SK-N-SH (cell line): ENCODE results near the gene HIGD2B. TPM values are rescaled to one million over a fixed set of nuclear protein-coding genes. Genes with fewer than 3 reads are reported as not detected.
"Not testable (repeated sequence)": the region's sequence is repeated elsewhere in the genome, so short reads cannot be mapped to it uniquely, and the experiment has no call there.

ENCODE experiments used
- CTCF ChIA-PET: fragments of 300-600, 350-600 bp; formaldehyde crosslinking; extraction: SDS; loops from one replicate; lab custom pipeline; 2021; lab: Yijun Ruan, JAX
- POLR2A ChIA-PET: fragments of 350-600 bp; sonication (Branson Sonifier 250); formaldehyde crosslinking; extraction: SDS; loops from one replicate; lab custom pipeline; 2020; ENCODE audit warnings: antibody characterized with exemption, inconsistent platforms; lab: Yijun Ruan, JAX
- DNase-seq: peaks from one replicate; pipeline ENCODE4 v3.0.0; 2012
- H2AFZ ChIP-seq: fragments of 200-600 bp; sonication (generic); 2 replicates; pipeline ENCODE4 v1.8.1; 2016; ENCODE audit warnings: antibody characterized with exemption, mild to moderate bottlenecking, low read depth
- H3F3A ChIP-seq: fragments of 200-600 bp; sonication (generic); replicated peaks from 2 replicates; pipeline ENCODE3; 2016; ENCODE audit warnings: antibody characterized with exemption, mild to moderate bottlenecking; ENCODE audit not compliant: insufficient read depth
- H3K27ac ChIP-seq, 2 experiments: fragments of 200-500 bp in 1 of 2; fragments of 200-600 bp in 1 of 2; sonication (Bioruptor generic) in 1 of 2; sonication (generic), shearing (Covaris generic) in 1 of 2; 2 replicates each; pipeline versions ENCODE4 v1.5.1 to v1.6.1; 2014 to 2016; ENCODE audit warnings: low read depth in 2 of 2, inconsistent platforms in 1 of 2, low read length in 1 of 2, mild to moderate bottlenecking in 1 of 2, mixed read lengths in 1 of 2
- H3K27me3 ChIP-seq: fragments of 200-600 bp; sonication (generic), shearing (Covaris generic); 2 replicates; pipeline ENCODE4 v1.6.1; 2016; ENCODE audit warnings: mixed run types; ENCODE audit not compliant: insufficient read depth
- H3K36me3 ChIP-seq, 2 experiments: fragments of 200-500 bp in 1 of 2; fragments of 200-600 bp in 1 of 2; sonication (Bioruptor generic) in 1 of 2; sonication (generic) in 1 of 2; replicated peaks in 1 of 2; 2 replicates each; pipeline versions ENCODE3 to v1.5.1; 2014 to 2016; ENCODE audit warnings: low read length in 1 of 2, mild to moderate bottlenecking in 1 of 2; ENCODE audit not compliant: insufficient read depth in 2 of 2, control insufficient read depth in 1 of 2
- H3K4me1 ChIP-seq, 2 experiments: fragments of 200-500 bp in 1 of 2; fragments of 200-600 bp in 1 of 2; sonication (Bioruptor generic) in 1 of 2; sonication (generic), shearing (Covaris generic) in 1 of 2; 2 replicates each; pipeline versions ENCODE4 v1.5.1 to v1.6.1; 2014 to 2016; ENCODE audit warnings: low read depth in 1 of 2, low read length in 1 of 2, mixed run types in 1 of 2; ENCODE audit not compliant: insufficient read depth in 2 of 2, control insufficient read depth in 1 of 2
- H3K4me2 ChIP-seq: fragments of 200-600 bp; sonication (generic), shearing (Covaris generic); 2 replicates; pipeline ENCODE4 v1.6.1; 2017; ENCODE audit warnings: mixed run types
- H3K4me3 ChIP-seq, 2 experiments: fragments of 200-500 bp in 1 of 2; fragments of 200-600 bp in 1 of 2; sonication (Bioruptor generic) in 1 of 2; sonication (generic), shearing (Covaris generic) in 1 of 2; 2 replicates each; pipeline versions ENCODE4 v1.5.1 to v1.8.1; 2014 to 2016; ENCODE audit warnings: low read depth in 2 of 2, inconsistent platforms in 1 of 2, low read length in 1 of 2, mild to moderate bottlenecking in 1 of 2, mixed read lengths in 1 of 2, moderate library complexity in 1 of 2
- H3K79me2 ChIP-seq: fragments of 200-600 bp; sonication (generic); 2 replicates; pipeline ENCODE4 v1.8.1; 2017; ENCODE audit warnings: mild to moderate bottlenecking; ENCODE audit not compliant: insufficient read depth
- H3K9ac ChIP-seq: fragments of 200-600 bp; sonication (generic); 2 replicates; pipeline ENCODE4 v1.6.1; 2017; ENCODE audit warnings: mixed run types
- H3K9me2 ChIP-seq: fragments of 200-600 bp; sonication (generic); 2 replicates; pipeline ENCODE4 v1.6.1; 2017; ENCODE audit warnings: mixed run types
- H3K9me3 ChIP-seq: fragments of 200-600 bp; sonication (generic); 2 replicates; pipeline ENCODE4 v1.6.1; 2017; ENCODE audit warnings: mixed run types, mild to moderate bottlenecking, moderate library complexity
- H4K20me1 ChIP-seq: fragments of 200-600 bp; sonication (generic); 2 replicates; pipeline ENCODE4 v1.6.1; 2017; ENCODE audit warnings: mild to moderate bottlenecking, mixed run types; ENCODE audit not compliant: insufficient read depth
- GABPA ChIP-seq: IDR thresholded peaks from 2 replicates; pipeline ENCODE4 v1.4.0; 2012; ENCODE audit warnings: low read depth, mild to moderate bottlenecking
- WGBS: methylation state at CpG from one replicate; pipeline ENCODE4 v1.1.6; 2017; ENCODE audit warnings: low lambda C conversion rate; 5-methylcytosine and 5-hydroxymethylcytosine counted together
- polyA plus RNA-seq, 3 experiments: library from polyadenylated mRNA; depleted of rRNA; stranded (reverse); fragments of >200 nt; gene quantifications; 2 replicates each; pipeline ENCODE4 v1.2.3, GENCODE V29; 2012
- TF ChIP-seq, protein P1 (sequence below): IDR thresholded peaks from 2 replicates; pipeline ENCODE4 v1.4.0; 2012; ENCODE audit warnings: low read depth
- TF ChIP-seq, protein P2 (sequence below): IDR thresholded peaks from 2 replicates; pipeline ENCODE4 v1.4.0; 2012; ENCODE audit warnings: low read depth, borderline replicate concordance
- TF ChIP-seq, protein P3 (sequence below): IDR thresholded peaks from 2 replicates; pipeline ENCODE4 v1.4.0; 2012; ENCODE audit warnings: low read depth, borderline replicate concordance
- TF ChIP-seq, protein P4 (sequence below): fragments of 150-350 bp; IDR thresholded peaks from 2 replicates; pipeline ENCODE4 v1.6.1; 2017; ENCODE audit warnings: antibody characterized with exemption, low read length, low read depth, borderline replicate concordance

Gene HIGD2B
- polyA plus RNA-seq, 1 of the 3 experiments (the other 2 are of a cell fraction), result not detected

DNA sequence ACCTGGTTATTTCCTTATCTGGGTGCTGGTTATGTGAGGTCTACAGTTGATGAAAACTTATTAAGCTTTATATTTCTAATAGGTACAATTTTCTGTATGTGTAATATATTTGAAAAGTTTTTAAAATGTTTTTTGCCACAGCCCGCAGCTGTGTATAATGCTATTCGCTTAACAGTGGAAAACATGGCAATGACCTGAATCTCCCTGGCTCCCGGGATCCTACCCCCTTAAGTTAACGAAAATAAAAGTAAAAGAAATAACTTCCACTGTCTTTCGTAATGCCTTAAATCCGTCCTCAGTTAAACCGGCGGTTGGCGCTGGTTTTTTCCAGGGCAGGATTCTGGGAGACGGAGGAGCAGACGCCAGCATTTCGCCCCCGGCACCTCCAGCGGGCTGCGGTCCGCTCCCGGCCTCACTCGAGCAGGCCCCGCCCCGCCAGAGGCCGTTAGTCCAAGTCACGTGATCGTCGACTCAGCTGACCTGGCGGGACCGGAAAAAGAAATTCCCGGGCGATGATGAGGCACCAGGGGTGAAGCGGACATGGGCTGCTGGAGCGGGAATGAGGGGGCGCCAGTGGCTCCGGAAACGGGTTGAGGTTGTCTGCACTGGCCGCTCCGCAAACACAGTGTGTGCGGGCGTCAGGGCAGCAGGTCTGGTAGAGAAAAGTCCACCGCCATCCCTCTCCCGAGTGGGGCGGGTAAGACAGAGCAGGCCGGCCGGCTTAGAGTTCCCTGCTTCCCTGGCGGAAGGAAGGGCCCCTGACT is 49.3 kb downstream of the HIGD2B start:
- H3K4me2 ChIP-seq, POLR2A ChIA-PET, H3K9me2 ChIP-seq, CTCF ChIA-PET, H2AFZ ChIP-seq, DNase-seq, H3K9me3 ChIP-seq, H4K20me1 ChIP-seq, H3K27ac ChIP-seq, H3K79me2 ChIP-seq, H3K36me3 ChIP-seq, H3K4me1 ChIP-seq, H3K27me3 ChIP-seq, H3F3A ChIP-seq: not testable (repeated sequence)
- no CpG with 5 or more reads among the region's 43 CpGs for WGBS
- peak overlapping the region; percentile 28; the same call in 1 of the 2 replicates for H3K9ac ChIP-seq
- H3K4me3 ChIP-seq, result peak overlapping the region in 1 of 2 experiments; percentile 40; a peak in 2 of 4 replicates
- TF ChIP-seq, protein P1, sequence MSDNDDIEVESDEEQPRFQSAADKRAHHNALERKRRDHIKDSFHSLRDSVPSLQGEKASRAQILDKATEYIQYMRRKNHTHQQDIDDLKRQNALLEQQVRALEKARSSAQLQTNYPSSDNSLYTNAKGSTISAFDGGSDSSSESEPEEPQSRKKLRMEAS, result 0 out of 2 replicates have a peak, but pooled peaks have one; percentile 14
- TF ChIP-seq GABPA, result peak; percentile 28; the same call in 1 of the 2 replicates
- TF ChIP-seq, protein P2, sequence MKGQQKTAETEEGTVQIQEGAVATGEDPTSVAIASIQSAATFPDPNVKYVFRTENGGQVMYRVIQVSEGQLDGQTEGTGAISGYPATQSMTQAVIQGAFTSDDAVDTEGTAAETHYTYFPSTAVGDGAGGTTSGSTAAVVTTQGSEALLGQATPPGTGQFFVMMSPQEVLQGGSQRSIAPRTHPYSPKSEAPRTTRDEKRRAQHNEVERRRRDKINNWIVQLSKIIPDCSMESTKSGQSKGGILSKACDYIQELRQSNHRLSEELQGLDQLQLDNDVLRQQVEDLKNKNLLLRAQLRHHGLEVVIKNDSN, result peak; percentile 80
- TF ChIP-seq, protein P3, sequence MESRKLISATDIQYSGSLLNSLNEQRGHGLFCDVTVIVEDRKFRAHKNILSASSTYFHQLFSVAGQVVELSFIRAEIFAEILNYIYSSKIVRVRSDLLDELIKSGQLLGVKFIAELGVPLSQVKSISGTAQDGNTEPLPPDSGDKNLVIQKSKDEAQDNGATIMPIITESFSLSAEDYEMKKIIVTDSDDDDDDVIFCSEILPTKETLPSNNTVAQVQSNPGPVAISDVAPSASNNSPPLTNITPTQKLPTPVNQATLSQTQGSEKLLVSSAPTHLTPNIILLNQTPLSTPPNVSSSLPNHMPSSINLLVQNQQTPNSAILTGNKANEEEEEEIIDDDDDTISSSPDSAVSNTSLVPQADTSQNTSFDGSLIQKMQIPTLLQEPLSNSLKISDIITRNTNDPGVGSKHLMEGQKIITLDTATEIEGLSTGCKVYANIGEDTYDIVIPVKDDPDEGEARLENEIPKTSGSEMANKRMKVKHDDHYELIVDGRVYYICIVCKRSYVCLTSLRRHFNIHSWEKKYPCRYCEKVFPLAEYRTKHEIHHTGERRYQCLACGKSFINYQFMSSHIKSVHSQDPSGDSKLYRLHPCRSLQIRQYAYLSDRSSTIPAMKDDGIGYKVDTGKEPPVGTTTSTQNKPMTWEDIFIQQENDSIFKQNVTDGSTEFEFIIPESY, result 0 out of 2 replicates have a peak, but pooled peaks have one; percentile 33
- TF ChIP-seq, protein P4, sequence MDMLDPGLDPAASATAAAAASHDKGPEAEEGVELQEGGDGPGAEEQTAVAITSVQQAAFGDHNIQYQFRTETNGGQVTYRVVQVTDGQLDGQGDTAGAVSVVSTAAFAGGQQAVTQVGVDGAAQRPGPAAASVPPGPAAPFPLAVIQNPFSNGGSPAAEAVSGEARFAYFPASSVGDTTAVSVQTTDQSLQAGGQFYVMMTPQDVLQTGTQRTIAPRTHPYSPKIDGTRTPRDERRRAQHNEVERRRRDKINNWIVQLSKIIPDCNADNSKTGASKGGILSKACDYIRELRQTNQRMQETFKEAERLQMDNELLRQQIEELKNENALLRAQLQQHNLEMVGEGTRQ, result 0 out of 2 replicates have a peak, but pooled peaks have one; percentile 23

DNA sequence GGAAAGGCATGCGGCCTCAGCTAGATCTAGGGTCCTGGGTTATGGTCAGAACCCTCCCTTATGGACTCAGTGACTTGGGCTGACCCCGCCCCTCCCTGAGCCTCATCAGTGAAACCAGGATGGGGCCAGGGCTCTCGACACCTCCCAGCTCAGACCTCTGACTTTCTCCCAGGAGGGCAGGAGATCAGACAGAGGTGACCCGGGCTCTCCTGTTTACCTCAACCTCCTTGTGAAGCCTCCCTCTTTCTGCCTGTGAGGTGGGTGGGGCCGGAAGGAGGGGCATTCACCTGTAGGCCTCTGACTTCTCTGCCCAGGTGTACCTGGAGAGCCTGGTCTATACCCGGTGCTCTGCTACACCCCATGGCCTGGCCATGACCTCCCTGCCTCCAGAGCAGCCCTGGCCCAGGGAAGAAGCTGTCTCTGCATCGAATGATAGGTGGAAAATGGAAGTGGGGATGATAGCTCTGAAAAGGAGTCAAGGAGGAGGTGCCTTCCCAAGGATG is 56.9 kb downstream of the HIGD2B start:
- H2AFZ ChIP-seq, H3F3A ChIP-seq, H3K36me3 ChIP-seq, H4K20me1 ChIP-seq, POLR2A ChIA-PET, H3K79me2 ChIP-seq, H3K9me3 ChIP-seq, DNase-seq, H3K27me3 ChIP-seq, CTCF ChIA-PET, H3K4me1 ChIP-seq, H3K27ac ChIP-seq, H3K9me2 ChIP-seq, H3K4me2 ChIP-seq, H3K9ac ChIP-seq, H3K4me3 ChIP-seq: not testable (repeated sequence)
- 38% methylated on average over 5 of the region's 7 CpGs for WGBS
